ENCODE data around the gene AGO4.
"Not testable (repeated sequence)": the region's sequence is repeated elsewhere in the genome, so short reads cannot be mapped to it uniquely, and the experiment has no call there.

The AGO4 gene

DNA sequence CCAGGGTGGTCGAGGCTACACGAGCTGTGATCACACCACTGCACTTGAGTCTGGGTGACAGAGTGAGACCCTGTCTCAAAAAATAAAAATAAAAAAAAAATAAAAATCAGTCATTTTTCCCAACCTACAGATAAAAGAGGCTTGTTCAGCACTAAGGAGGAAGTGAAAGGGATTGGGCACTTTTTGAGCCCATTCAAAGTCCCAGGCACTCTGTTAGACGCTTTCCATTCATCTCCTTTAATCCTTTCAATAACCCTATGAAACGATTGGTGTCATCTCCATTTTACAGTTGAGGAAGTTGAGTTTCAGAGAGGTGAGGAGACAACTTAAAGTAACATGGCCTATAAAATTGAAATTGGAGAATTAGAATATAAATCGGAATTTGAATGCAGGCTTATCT is 10.4 kb upstream of the AGO4 start:
- Histone ChIP-seq H3K9me3 (replicated peaks; ENCODE audit: insufficient read depth, low read length) (no peaks in the 10 kb centered on the region), H3K4me3 (ENCODE audit: low read length) (no peak overlapping the region), H3K36me3 (replicated peaks; ENCODE audit: insufficient read depth, low read length) (no peaks in the 10 kb centered on the region), H3K4me1 (ENCODE audit: low read length) (peaks cover 10% of the 10 kb centered on the region), H3K27me3 (replicated peaks; ENCODE audit: insufficient read depth, low read length) (no peaks in the 10 kb centered on the region), H2AFZ (ENCODE audit: low read length) (no peak overlapping the region), H4K20me1 (ENCODE audit: insufficient read depth, low read length) (no peaks in the 10 kb centered on the region), H3F3A (ENCODE audit: insufficient read depth, low read length) (no peaks in the 10 kb centered on the region), H3K27ac (ENCODE audit: low read length) (no peak overlapping the region; the same call in 1 of the 2 replicates), H3K79me2 (ENCODE audit: low read length) (no peaks in the 10 kb centered on the region), H3K9ac (ENCODE audit: low read length) (no peak overlapping the region), H3K9me2 (replicated peaks; ENCODE audit: insufficient read depth, low read length) (no peaks in the 10 kb centered on the region), H3K4me2 (ENCODE audit: low read depth, low read length) (no peak overlapping the region)
- TF ChIP-seq EZH2phosphoT487 (IDR thresholded peaks at IDR 0.05; ENCODE audit: low read length) (no peak), EZH2 (optimal IDR thresholded peaks at IDR 0.05; ENCODE audit: low read depth, low read length) (no peak)
- TF ChIP-seq, protein P1, sequence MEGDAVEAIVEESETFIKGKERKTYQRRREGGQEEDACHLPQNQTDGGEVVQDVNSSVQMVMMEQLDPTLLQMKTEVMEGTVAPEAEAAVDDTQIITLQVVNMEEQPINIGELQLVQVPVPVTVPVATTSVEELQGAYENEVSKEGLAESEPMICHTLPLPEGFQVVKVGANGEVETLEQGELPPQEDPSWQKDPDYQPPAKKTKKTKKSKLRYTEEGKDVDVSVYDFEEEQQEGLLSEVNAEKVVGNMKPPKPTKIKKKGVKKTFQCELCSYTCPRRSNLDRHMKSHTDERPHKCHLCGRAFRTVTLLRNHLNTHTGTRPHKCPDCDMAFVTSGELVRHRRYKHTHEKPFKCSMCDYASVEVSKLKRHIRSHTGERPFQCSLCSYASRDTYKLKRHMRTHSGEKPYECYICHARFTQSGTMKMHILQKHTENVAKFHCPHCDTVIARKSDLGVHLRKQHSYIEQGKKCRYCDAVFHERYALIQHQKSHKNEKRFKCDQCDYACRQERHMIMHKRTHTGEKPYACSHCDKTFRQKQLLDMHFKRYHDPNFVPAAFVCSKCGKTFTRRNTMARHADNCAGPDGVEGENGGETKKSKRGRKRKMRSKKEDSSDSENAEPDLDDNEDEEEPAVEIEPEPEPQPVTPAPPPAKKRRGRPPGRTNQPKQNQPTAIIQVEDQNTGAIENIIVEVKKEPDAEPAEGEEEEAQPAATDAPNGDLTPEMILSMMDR (IDR thresholded peaks at IDR 0.05; ENCODE audit: low read length) = no peak
- no peak for DNase-seq

DNA sequence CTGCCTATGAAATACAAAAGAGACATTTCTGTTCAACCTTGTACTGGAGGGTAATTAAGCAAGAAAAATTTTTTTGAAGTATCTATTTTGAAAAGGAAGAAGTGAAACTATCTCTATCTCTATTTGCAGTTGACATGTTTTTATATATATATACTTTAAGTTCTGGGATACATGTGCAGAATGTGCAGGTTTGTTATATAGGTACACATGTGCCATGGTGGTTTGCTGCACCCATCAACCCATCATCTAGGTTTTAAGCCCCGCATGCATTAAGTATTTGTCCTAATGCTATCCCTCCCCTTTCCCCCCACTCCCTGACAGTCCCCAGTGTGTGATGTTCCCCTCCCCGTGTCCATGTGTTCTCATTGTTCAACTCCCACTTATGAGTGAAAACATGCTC is 9.8 kb upstream of the AGO4 start:
- not testable (repeated sequence) for H3K9me2 ChIP-seq (replicated peaks; ENCODE audit: insufficient read depth, low read length); H2AFZ ChIP-seq (ENCODE audit: low read length); H3F3A ChIP-seq (ENCODE audit: insufficient read depth, low read length); DNase-seq; H3K79me2 ChIP-seq (ENCODE audit: low read length); H3K4me3 ChIP-seq (ENCODE audit: low read length); H3K27me3 ChIP-seq (replicated peaks; ENCODE audit: insufficient read depth, low read length); H4K20me1 ChIP-seq (ENCODE audit: insufficient read depth, low read length); H3K9me3 ChIP-seq (replicated peaks; ENCODE audit: insufficient read depth, low read length); H3K9ac ChIP-seq (ENCODE audit: low read length); H3K36me3 ChIP-seq (replicated peaks; ENCODE audit: insufficient read depth, low read length)
- peak overlapping the region; percentile 13; the same call in 1 of the 2 replicates for H3K27ac ChIP-seq (ENCODE audit: low read length)
- H3K4me1 ChIP-seq (ENCODE audit: low read length) = peaks cover 10% of the 10 kb centered on the region
- H3K4me2 ChIP-seq (ENCODE audit: low read depth, low read length) = peak overlapping the region; percentile 34; the same call in 1 of the 2 replicates

DNA sequence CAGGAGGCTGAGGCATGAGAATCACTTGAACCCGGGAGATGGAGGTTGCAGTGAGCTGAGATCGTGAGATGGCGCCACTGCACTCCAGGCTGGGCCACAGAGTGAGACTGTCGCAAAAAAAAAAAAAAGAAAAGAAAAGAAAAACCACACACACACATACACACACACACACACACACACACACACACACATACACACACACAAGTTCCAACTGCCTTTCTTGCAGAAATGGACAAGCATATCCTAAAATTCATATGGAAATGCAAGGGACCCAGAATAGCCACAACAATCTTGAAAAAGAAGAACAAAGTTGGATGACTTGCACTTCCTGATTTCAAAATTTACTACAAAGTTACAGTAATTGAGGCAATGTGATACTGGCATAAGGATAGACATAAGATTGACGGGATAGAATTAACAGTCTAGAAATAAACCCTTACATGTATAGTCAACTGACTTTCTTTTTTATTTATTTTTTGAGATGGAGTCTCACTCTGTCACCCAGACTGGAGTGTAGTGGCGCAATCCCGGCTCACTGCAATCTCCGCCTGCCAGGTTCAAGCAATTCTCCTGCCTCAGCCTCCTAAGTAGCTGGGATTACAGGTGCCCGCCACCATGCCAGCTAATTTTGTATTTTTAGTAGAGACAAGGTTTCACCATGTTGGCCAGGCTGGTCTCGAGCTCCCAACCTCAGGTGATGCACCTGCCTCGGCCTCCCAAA is 7.5 kb upstream of the AGO4 start:
- H3K4me1 ChIP-seq (ENCODE audit: low read length) = peaks cover 10% of the 10 kb centered on the region
- H3K36me3 ChIP-seq (replicated peaks; ENCODE audit: insufficient read depth, low read length); H3K27ac ChIP-seq (ENCODE audit: low read length); H3K9me2 ChIP-seq (replicated peaks; ENCODE audit: insufficient read depth, low read length); H3K9me3 ChIP-seq (replicated peaks; ENCODE audit: insufficient read depth, low read length); H3K4me3 ChIP-seq (ENCODE audit: low read length); H4K20me1 ChIP-seq (ENCODE audit: insufficient read depth, low read length); H2AFZ ChIP-seq (ENCODE audit: low read length); H3F3A ChIP-seq (ENCODE audit: insufficient read depth, low read length); H3K9ac ChIP-seq (ENCODE audit: low read length); DNase-seq; H3K4me2 ChIP-seq (ENCODE audit: low read depth, low read length); H3K79me2 ChIP-seq (ENCODE audit: low read length); H3K27me3 ChIP-seq (replicated peaks; ENCODE audit: insufficient read depth, low read length): not testable (repeated sequence)

DNA sequence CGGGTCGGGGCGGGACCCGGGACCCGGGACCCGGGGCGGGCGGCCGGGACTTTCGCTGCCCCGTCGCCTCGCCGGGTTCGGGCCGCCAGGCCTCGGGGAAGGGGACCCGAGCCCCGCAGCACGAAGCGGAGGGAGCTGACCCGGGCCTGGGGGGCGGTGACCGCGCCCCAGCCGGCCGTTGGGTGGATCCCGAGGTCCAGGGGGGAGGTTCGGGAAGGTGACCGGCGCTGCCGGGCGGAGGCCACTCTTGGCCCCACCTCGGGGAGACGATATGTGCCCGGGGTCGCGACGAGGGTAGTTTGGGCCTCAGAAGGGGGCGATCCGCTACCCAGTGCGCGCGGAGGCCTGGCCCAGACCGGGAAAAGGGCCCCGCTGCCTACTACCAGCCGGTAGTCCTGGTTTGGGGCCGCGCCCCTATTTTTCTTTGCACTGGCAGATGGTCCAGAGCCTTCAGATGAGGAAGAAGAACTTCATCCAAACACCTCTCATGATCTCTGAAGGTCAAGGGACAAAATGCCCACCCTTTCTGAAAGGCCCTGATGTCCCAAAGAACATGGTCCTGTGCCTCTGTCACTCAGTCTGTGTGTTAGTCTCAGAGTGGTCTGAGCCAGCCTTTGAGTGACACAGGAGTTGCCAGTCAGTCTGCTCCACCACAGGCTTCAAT is 766 bp downstream of the AGO4 start:
- Histone ChIP-seq H2AFZ (ENCODE audit: low read length) (peak overlapping the region; percentile 57), H3K27ac (ENCODE audit: low read length) (no peak overlapping the region), H3K9me2 (replicated peaks; ENCODE audit: insufficient read depth, low read length) (no peaks in the 10 kb centered on the region), H4K20me1 (ENCODE audit: insufficient read depth, low read length) (no peaks in the 10 kb centered on the region), H3K27me3 (replicated peaks; ENCODE audit: insufficient read depth, low read length) (no peaks in the 10 kb centered on the region), H3K36me3 (replicated peaks; ENCODE audit: insufficient read depth, low read length) (no peaks in the 10 kb centered on the region), H3K4me3 (ENCODE audit: low read length) (peak overlapping the region; percentile 84), H3K9me3 (replicated peaks; ENCODE audit: insufficient read depth, low read length) (no peaks in the 10 kb centered on the region), H3K9ac (ENCODE audit: low read length) (peak overlapping the region; percentile 70), H3K4me2 (ENCODE audit: low read depth, low read length) (peak overlapping the region; percentile 58), H3K4me1 (ENCODE audit: low read length) (peaks cover 4% of the 10 kb centered on the region), H3K79me2 (ENCODE audit: low read length) (no peaks in the 10 kb centered on the region), H3F3A (ENCODE audit: insufficient read depth, low read length) (0 out of 2 replicates have a peak, but pooled peaks cover 6% of the 10 kb centered on the region)
- TF ChIP-seq, protein P1 (IDR thresholded peaks at IDR 0.05; ENCODE audit: low read length) = no peak
- no peak for TF ChIP-seq EZH2 (optimal IDR thresholded peaks at IDR 0.05; ENCODE audit: low read depth, low read length)
- no peak for TF ChIP-seq EZH2phosphoT487 (IDR thresholded peaks at IDR 0.05; ENCODE audit: low read length)
- no peak for DNase-seq
